T-helper 2 cell (primary cell): ENCODE results near the gene HMCN1.
"Not testable (repeated sequence)": the region's sequence is repeated elsewhere in the genome, so short reads cannot be mapped to it uniquely, and the experiment has no call there.

Experiments
- DNase-seq, 5 experiments: peaks; one replicate each; pipeline versions ENCODE4 v3.0.0 to v3.0.0-alpha.2; 2012 to 2022

Gene HMCN1

GRCh38 chr1:185741551-185741950 lies 7.4 kb downstream of the HMCN1 start:
- DNase-seq: no peak

DNA sequence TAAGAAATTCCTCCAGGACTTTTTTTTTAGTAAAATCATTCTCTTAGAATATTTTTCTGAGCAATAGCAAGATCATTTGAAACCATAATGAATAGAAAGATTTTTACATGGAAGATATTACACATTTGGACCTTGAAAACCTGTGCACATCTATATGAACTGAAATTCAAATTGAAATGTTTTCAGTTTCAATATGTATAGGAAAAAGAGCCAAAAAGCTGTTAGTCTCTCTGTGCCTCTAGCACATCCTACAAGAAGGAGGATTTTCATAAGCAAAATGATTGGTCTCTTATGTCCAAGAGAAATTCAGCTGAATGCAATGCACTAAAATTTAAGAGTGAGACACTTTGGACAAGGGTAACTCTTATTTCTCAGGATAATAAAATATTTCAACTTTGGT lies 8.2 kb downstream of the HMCN1 start:
- no peak for DNase-seq

DNA sequence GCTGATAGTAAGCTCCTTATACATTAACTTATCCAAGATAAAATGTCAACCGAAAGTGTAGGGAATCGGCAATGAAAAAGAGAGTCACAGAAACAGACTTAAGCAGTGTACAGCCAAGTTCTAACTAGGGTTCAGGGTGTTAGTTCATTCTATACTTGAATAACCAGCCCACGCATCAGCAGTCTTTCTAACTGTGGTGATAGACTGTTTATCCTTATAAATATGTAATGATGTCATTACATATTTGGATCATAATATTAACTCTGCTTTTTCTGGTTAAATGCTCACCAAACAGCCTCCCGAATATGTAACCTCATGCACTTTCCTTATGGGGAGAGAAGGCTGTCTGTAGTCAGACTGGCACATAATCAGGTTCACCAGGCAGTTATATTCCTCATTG lies 11.0 kb downstream of the HMCN1 start:
- DNase-seq: no peak

- DNase-seq: no peak
Measured at GRCh38 chr1:185759061-185759460, 24.9 kb downstream of the HMCN1 start.

DNA sequence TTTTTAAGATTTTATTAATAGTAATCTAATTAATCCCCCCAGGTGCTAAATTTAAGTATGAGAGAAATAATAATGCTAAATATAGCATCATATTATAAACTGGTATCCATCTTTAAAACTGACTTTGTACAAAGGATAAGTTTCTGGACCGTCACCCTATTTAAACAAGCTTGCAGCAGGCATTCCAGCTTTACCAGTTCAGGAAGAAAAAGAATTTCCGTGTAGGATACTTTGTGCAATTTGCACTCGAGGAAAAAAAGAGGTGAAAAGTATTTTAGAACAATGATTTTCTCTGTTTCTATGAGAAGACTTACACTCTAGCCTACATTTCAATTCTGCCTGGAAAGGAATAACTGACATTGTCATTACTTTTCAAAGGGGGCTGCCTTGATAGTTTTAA lies 27.6 kb downstream of the HMCN1 start:
- no peak for DNase-seq

DNA sequence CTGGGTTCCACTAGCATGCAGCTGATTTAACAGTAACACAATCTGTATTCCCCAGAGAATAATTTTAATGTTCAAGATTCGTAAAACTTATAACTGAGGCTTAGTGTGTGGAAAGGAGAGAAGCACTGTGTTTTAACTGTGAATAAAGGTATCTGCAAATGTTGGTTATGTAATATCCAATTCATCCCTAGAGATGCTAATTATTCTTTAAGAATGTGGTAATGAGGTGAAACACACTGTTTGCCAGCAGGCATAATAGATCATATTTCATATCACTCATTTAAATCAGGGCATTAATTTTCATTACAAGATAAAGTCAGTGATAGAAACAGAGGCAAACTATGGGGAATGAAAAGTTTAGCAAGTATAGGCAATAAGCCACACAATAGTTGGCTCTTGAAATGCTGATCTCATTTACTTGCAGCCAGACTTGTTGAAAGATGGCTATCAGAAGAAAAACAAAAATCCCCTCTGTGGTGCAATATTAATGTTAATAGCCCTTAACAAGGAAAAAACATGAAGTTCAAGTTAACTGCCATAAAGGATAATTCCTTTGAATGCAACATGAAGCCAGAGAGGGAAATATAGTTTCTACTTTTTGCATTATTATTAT lies 33.4 kb downstream of the HMCN1 start:
- DNase-seq: no peak

DNA sequence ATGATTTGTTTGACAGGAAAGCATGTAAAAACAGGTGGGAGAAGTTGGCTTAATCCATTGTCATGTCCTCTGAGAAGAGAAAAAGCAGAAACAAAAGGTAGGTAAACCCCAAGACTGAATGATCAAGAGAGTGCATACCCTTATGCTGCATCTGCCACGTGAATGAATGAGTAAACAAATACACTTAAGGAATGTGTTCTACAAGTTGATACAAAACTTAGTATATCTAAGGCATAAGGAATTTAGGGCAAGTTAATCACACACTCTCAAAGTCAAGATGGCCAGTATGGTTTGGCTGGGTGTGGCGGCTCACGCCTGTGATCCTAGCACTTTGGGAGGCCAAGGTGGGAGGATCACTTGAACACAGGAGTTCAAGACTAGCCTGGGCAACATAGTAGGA lies 34.2 kb downstream of the HMCN1 start:
- no peak for DNase-seq

DNA sequence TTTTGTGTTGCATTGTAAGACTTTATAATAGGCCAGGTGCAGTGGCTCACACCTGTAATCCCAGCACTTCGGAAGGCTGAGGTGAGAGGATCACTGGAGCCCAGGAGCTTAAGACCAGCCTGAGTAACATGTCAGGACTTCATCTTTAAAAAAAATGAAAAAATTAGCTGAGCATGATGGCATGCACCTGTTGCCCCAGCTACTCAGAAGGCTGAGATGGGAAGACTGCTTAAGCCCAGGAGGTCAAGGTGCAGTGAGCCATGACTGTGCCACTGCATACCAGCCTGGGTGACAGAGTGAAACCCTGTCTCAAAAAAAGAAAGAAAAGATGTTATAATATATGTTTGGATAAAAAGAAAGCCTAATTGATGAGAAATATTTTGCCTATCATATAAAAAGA lies 34.9 kb downstream of the HMCN1 start:
- no peak for DNase-seq

- no peak for DNase-seq
Measured at GRCh38 chr1:185774394-185774793, 40.2 kb downstream of the HMCN1 start.

DNA sequence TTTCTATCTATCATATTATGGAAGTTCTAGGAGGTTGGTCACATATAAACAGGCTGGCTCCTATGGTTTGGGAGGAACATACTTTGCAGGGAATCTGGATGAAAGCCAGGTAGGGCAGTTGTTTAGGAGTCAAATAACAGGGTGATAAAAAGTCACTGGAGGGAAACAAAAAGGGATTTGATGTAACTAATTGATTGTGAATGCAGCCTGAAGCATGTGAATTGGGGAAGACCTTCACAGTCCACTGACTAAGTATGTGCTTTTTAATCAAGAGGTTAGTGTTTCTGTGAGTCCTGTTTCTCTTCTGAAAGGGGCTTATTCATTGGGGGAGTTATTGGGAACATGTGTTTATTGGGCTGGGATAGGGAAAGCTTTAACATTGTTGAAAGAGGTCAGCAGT lies 41.3 kb downstream of the HMCN1 start:
- no peak for DNase-seq

GRCh38 chr1:185776522-185776921 lies 42.3 kb downstream of the HMCN1 start:
- DNase-seq: no peak

DNA sequence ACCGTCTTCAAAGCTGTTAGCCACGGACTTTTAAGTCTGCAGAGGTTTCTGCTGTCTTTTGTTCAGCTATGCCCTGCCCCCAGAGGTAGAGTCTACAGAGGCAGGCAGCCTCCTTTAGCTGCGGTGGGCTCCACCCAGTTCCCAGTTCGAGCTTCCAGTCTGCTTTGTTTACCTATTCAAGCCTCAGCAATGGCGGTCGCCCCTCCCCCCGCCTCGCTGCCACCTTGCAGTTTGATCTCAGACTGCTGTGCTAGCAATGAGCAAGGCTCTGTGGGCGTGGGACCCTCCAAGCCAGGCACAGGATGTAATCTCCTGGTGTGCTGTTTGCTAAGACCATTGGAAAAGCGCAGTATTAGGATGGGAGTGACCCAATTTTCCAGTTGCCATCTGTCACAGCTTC lies 49.7 kb downstream of the HMCN1 start:
- DNase-seq: not testable (repeated sequence)

DNA sequence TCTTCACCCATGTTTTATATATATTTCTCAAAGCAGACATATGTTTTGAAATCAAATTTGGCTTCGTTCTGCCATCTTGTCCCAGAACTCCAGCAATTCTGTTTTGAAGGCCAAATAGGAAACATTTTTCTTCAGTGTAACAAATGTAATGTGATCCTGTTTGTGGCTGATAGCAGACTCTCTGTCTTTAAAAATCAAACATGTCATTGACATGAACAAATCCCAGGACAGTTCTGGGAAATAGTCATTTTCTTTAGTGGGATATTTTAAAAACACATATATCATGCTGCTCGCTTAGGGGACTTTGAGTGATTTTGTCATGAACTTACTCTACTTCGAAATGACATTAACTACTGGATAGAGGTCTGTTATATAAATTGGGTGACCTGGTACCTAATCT lies 51.4 kb downstream of the HMCN1 start:
- no peak for DNase-seq

- no peak for DNase-seq
Measured at GRCh38 chr1:185786524-185786923, 52.3 kb downstream of the HMCN1 start.

GRCh38 chr1:185787238-185787637 lies 53.0 kb downstream of the HMCN1 start:
- DNase-seq: no peak

GRCh38 chr1:185788386-185788785 lies 54.2 kb downstream of the HMCN1 start:
- DNase-seq: no peak

GRCh38 chr1:185789501-185790193 lies 55.5 kb downstream of the HMCN1 start:
- DNase-seq: no peak

DNA sequence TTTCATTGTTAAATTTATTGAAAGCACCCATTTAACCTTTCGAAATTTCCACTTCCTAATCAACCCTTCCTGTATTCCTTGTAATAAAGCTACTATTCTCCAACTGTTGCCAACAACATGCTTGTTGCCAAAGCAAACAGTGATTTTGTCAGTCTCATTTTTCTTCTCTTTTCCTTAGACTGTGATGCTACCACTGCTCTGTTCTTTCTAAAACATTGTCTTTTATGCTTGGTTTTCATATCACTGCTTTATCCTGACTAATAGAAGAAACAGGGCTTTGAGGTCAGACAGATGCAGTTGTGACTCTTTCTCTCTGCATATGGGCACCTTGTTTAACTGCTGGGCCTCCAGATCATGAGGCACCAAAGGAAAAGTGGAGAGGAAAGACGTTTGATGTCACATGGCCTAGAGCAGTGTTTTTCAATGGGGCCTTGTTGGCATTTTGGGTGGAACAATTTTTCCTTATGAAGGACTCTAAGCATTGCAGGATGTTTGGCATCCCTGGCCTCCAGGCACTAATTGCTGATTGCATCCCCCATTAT lies 56.1 kb downstream of the HMCN1 start:
- no peak for DNase-seq

- no peak for DNase-seq
Measured at GRCh38 chr1:185792040-185792439, 57.8 kb downstream of the HMCN1 start.

DNA sequence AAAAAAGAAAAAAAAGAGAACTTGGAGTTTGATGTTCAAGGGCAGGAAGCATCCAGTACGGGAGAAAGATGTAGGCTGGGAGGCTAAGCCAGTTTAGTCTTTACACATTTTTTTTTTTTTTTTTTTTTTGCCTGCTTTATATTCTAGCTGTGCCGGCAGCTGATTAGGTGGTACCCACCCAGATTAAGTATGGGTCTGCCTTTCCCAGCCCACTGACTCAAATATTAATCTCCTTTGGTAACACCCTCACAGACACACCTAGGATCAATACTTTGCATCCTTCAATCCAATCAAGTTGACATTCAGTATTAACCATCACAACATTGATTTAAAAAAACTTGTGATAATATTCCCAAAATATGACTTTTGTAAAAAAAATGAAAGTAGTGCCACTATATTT lies 60.3 kb downstream of the HMCN1 start:
- not testable (repeated sequence) for DNase-seq

DNA sequence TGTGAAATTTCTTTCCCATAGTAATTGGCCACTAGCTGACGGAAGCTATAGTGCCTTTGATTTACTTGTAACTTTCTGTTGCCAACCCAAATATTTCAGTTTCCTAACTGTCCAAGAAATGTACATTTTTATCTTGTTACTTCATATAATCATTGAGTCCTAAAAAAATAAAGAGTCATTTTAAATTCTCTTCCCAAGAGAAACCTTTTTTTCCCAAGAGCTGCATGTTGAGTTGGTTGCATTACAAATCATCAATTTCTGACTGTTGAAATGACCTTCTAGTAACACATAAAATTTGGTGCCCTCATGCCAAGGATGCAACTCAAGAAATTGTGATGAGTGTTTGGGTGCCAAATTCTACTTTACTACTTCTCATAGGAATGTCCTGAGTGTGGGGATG lies 61.0 kb downstream of the HMCN1 start:
- no peak for DNase-seq

DNA sequence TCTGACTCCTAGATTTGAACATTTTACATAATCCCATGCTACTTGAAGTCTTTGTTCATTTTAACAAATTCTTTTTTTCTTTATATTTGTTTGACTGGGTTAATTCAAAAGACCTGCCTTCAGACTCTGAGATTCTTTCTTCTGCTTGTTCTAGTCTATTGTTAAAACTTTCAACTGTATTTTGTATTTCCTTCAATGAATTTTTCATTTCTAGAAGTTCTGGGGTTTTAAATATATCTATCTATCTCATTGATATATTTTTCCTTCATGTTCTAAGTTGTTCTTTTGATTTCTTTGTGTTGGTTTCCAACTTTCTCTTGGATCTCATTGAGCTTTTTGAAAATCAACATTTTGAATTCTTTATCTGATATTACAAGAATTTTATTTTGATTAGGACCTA lies 64.3 kb downstream of the HMCN1 start:
- DNase-seq: no peak

GRCh38 chr1:185803241-185803640 lies 69.0 kb downstream of the HMCN1 start:
- no peak for DNase-seq

DNA sequence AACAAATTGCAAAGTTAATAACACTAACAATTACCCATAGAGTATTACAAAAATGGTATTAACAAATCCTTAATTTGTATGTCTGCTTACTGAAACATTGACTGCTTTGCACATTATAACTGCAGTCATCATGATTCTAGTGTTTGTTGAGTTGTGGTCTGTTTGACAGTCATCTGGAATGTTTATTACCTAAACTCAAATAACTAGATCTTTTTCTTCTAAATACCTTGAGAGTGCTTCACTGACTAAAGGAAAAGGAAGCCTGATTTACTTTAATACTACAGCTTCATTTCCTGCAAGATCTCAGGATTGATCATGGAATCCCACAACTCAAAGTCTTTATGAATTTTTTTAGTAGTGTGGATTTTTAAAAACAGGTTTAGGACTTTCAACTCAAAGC lies 70.0 kb downstream of the HMCN1 start:
- no peak for DNase-seq

- no peak for DNase-seq
Measured at GRCh38 chr1:185804608-185805007, 70.4 kb downstream of the HMCN1 start.
